Activated B cell treated with CpG ODN at 0.5 μM for 24 hours (primary cell): ENCODE measurements around the gene PLXDC1. TPM values are rescaled to one million over a fixed set of nuclear protein-coding genes. Genes with fewer than 3 reads are reported as not detected.

Source experiments
- ATAC-seq: fragments of 200-7000 bp; cut with Tn5 transposase; one replicate; pipeline ENCODE4 v1.10.0; 2021; ENCODE audit warnings: low read depth, mild to moderate bottlenecking, moderate library complexity
- CTCF ChIA-PET: fragments of 350-600 bp; sonication (Branson Sonifier 250); formaldehyde crosslinking; loops from one replicate; lab custom pipeline; 2021; ENCODE audit warnings: antibody characterized with exemption; lab: Charles Lee
- POLR2A ChIA-PET: fragments of 350-600 bp; sonication (Branson Sonifier 250); formaldehyde crosslinking; loops from one replicate; lab custom pipeline; 2021; ENCODE audit warnings: antibody characterized with exemption; lab: Charles Lee
- DNase-seq: peaks from one replicate; pipeline ENCODE4 v3.0.0; 2022
- H3K27ac Mint-ChIP-seq: one replicate; pipeline ENCODE4 v1.8.0; 2020; ENCODE audit warnings: mixed read lengths
- H3K27me3 Mint-ChIP-seq: one replicate; pipeline ENCODE4 v1.8.0; 2021; ENCODE audit warnings: mixed read lengths
- H3K36me3 Mint-ChIP-seq: one replicate; pipeline ENCODE4 v1.8.0; 2021; ENCODE audit warnings: low read depth, mixed read lengths
- H3K4me1 Mint-ChIP-seq: one replicate; pipeline ENCODE4 v1.8.0; 2021; ENCODE audit warnings: mixed read lengths
- H3K4me3 Mint-ChIP-seq: one replicate; pipeline ENCODE4 v1.8.0; 2020; ENCODE audit warnings: mild to moderate bottlenecking, mixed read lengths
- H3K9me3 Mint-ChIP-seq: one replicate; pipeline ENCODE4 v1.8.0; 2020; ENCODE audit warnings: mixed read lengths
- intact Hi-C: fragments of 100-400 bp; cut with micrococcal nuclease; formaldehyde crosslinking; loops from one replicate; pipeline ENCODE4 v1.15.1; 2024
- total RNA-seq: library from RNA; stranded (reverse); gene quantifications from 2 replicates; pipeline ENCODE4 v1.2.3, GENCODE V29; 2022
- TF ChIP-seq, protein P1 (sequence below): fragments of 200-600 bp; IDR thresholded peaks from one replicate; pipeline ENCODE4 v1.8.0; 2022; ENCODE audit warnings: antibody characterized with exemption, mild to moderate bottlenecking

Gene PLXDC1
- total RNA-seq, 1 donor from 2014 or later = not detected

DNA sequence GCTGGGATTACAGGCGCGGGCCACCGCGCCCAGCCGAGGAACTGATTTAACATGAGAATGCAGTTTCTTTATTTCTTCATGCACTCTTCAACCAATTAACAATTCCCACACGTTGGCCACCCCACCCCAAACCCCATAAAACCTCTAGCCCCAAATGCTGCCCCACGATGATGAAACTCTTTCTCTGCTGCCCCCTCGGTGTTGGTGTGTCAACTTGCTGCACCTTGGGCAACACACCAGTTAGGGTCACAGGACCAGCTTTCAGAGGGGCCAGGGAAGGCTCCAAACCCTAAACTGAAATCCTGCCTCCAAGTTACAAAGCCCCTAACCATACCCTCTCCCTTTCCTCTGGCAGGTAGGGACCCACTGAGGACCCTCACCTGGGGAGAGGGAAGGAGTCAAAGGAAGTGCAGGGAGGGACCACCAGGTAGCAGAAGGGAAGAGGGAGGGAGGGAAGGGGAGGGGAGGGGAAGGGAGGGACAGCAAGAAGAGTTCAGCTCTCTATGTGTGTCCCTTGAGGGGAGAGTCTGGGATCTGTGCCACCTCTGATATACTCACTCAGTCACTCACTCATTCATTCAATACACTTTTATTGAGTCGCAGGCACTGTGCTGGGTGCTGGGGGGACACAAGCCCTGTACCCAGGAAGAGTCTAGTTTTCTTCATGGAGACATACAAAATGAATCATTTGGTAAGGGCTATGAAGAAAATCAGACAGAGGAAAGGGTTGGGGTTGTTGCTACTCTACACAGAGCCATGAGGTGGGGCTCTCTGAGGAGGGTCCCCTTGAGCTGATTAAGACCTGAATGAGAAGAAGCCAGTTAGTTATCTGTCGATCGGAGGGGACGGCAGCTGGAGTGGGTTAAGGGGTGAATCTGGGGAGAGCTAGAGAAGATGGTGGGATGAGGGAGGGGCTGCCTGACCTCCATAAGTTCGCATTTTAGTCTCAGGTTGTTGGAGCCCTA, 3.9 kb downstream of the PLXDC1 start:
- no peak for ATAC-seq
- H3K27me3 Mint-ChIP-seq = peaks cover 40% of the 10 kb centered on the region
- TF ChIP-seq, protein P1, sequence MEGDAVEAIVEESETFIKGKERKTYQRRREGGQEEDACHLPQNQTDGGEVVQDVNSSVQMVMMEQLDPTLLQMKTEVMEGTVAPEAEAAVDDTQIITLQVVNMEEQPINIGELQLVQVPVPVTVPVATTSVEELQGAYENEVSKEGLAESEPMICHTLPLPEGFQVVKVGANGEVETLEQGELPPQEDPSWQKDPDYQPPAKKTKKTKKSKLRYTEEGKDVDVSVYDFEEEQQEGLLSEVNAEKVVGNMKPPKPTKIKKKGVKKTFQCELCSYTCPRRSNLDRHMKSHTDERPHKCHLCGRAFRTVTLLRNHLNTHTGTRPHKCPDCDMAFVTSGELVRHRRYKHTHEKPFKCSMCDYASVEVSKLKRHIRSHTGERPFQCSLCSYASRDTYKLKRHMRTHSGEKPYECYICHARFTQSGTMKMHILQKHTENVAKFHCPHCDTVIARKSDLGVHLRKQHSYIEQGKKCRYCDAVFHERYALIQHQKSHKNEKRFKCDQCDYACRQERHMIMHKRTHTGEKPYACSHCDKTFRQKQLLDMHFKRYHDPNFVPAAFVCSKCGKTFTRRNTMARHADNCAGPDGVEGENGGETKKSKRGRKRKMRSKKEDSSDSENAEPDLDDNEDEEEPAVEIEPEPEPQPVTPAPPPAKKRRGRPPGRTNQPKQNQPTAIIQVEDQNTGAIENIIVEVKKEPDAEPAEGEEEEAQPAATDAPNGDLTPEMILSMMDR = no peak

DNA sequence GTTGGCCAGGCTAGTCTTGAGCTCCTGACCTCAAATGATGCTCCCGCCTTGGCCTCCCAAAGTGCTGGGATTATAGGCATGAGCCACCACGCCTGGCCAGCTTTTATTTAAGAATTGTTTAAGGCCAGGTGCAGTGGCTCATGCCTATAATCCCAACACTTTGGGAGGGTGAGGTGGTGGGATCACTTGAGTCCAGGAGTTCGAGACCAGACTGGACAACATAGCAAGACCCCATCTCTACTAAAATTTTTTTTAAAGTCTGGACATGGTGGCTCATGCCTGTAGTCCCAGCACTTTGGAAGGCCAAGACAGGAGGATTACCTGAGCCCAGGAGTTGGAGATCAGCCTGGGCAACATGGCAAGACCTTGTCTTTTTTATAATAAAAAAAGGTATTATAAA, 5.2 kb downstream of the PLXDC1 start:
- TF ChIP-seq, protein P1 = no peak
- ChIA-PET CTCF (interaction anchor here (1.1 kb wide), 1 partner anchor 163 kb away, joined by 4 read pairs; no protein-coding TSS in a partner anchor), POLR2A (interaction anchor here (0.6 kb wide), 1 partner anchor 29 kb away, joined by 3 read pairs; no protein-coding TSS in a partner anchor)
- H3K9me3 Mint-ChIP-seq = peaks cover 2% of the 10 kb centered on the region
- peaks cover 5% of the 10 kb centered on the region for H3K4me1 Mint-ChIP-seq
- no peak for ATAC-seq
- peaks cover 35% of the 10 kb centered on the region for H3K27me3 Mint-ChIP-seq
- no peak overlapping the region for H3K4me3 Mint-ChIP-seq
- DNase-seq = no peak
- intact Hi-C loops = no loop called here
- H3K36me3 Mint-ChIP-seq = no peaks in the 10 kb centered on the region
- H3K27ac Mint-ChIP-seq = no peak overlapping the region

More for the DNA sequence above, 3.9 kb downstream of the PLXDC1 start:
- no peaks in the 10 kb centered on the region for H3K9me3 Mint-ChIP-seq
- no peaks in the 10 kb centered on the region for H3K36me3 Mint-ChIP-seq
- DNase-seq = no peak
- no peak overlapping the region for H3K27ac Mint-ChIP-seq
- peaks cover 13% of the 10 kb centered on the region for H3K4me1 Mint-ChIP-seq
- H3K4me3 Mint-ChIP-seq = no peak overlapping the region
- CTCF ChIA-PET = no interaction called here
- intact Hi-C loops = no loop called here
- POLR2A ChIA-PET = no interaction called here

DNA sequence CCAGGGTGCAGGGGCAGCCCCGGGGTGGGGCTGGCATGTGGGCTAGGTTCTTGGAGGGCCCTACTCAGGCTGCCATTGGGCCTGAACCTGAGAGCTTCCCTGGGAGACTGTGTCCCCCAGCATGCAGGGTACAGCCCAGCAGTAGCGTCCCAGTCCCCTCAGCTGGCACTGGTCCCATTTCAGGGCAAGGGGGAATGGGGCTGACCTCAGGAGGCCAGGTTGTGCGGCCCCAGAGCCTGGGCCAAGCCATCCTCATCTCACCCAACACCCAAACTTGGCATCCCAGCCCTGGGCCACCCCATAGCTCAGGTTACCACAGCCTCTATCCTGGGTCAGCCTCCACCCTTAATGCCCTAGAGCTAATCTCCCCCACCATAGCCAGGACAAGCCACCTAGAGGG, 6.3 kb downstream of the PLXDC1 start:
- H3K9me3 Mint-ChIP-seq = peaks cover 2% of the 10 kb centered on the region
- intact Hi-C loops = no loop called here
- H3K27ac Mint-ChIP-seq = no peak overlapping the region
- ChIA-PET POLR2A (no interaction called here), CTCF (interaction anchor here (0.8 to 1.1 kb wide), 2 partner anchors 31 to 162 kb away, joined by 3 to 4 read pairs; no protein-coding TSS in a partner anchor)
- no peak for ATAC-seq
- no peak overlapping the region for H3K4me3 Mint-ChIP-seq
- peaks cover 28% of the 10 kb centered on the region for H3K27me3 Mint-ChIP-seq
- no peaks in the 10 kb centered on the region for H3K4me1 Mint-ChIP-seq
- H3K36me3 Mint-ChIP-seq = no peaks in the 10 kb centered on the region
- TF ChIP-seq, protein P1 = no peak
- no peak for DNase-seq

DNA sequence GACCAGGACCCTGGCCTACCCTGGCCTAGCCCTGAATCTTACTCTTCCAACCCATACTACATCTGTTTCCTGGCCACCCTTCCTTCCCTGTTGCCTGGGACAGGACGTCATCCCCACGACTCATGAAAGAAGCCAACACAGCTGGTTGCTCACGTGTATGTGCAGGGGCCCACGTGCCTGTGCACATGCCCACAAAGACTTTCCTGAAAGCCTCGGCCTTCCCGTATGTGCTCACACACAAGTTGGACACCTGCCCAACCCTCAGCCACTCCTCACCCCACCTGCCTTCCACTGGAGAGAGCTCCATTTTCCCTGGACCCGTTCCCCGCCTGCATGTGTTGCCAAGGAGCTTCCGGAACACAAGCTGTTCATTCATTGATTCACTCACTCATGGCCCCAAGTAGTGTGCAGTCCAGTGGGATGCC, 7.0 kb downstream of the PLXDC1 start:
- intact Hi-C loops = no loop called here
- H3K4me1 Mint-ChIP-seq = no peaks in the 10 kb centered on the region
- TF ChIP-seq, protein P1 = no peak
- no peak overlapping the region for H3K4me3 Mint-ChIP-seq
- ChIA-PET CTCF (interaction anchor here (0.7 to 0.8 kb wide), 2 partner anchors 8 to 32 kb away, joined by 3 read pairs; no protein-coding TSS in a partner anchor), POLR2A (no interaction called here)
- no peaks in the 10 kb centered on the region for H3K36me3 Mint-ChIP-seq
- DNase-seq = no peak
- peaks cover 21% of the 10 kb centered on the region for H3K27me3 Mint-ChIP-seq
- ATAC-seq = no peak
- H3K9me3 Mint-ChIP-seq = peaks cover 2% of the 10 kb centered on the region
- H3K27ac Mint-ChIP-seq = no peak overlapping the region

DNA sequence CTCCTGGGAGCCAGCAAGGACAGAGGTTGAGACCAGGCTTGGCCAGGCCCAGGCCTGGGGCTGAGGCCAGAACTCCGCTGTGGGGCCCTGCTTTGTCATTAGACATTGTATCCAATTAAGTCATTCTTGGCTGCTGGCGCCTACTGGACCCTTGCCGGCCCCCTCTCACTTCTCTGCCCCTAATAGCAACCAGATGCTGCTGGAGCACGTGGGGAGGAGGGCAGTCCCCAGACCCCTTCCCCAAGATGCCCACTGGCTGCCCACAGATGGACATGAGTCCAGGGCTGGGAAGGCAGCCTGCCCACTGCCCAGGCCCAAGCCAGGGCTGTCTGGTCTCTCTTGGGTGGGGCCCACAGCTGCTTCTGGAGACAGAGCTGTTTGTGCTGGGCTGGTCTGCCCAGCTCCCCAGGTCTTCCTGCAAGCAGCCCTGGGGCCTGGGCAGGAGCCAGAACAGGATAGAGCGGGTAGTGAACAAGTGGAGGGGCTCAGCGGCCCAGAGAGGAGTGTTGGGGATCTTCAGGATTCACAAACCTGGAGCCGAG, 7.8 kb downstream of the PLXDC1 start:
- no peak overlapping the region for H3K4me3 Mint-ChIP-seq
- peaks cover 2% of the 10 kb centered on the region for H3K9me3 Mint-ChIP-seq
- ATAC-seq (no peak), DNase-seq (no peak)
- TF ChIP-seq, protein P1 = no peak
- intact Hi-C loops = no loop called here
- no peak overlapping the region for H3K27ac Mint-ChIP-seq
- ChIA-PET POLR2A (no interaction called here), CTCF (interaction anchor here (0.7 kb wide), 1 partner anchor 9 kb away, joined by 3 read pairs; no protein-coding TSS in a partner anchor)
- no peaks in the 10 kb centered on the region for H3K4me1 Mint-ChIP-seq
- H3K36me3 Mint-ChIP-seq = no peaks in the 10 kb centered on the region
- H3K27me3 Mint-ChIP-seq = peaks cover 15% of the 10 kb centered on the region
